GM23248 (cell line): Measurements from ENCODE around the gene KMT2A. TPM values are rescaled to one million over a fixed set of nuclear protein-coding genes. Genes with fewer than 3 reads are reported as not detected.

ENCODE experiments used
- DNase-seq: peaks from one replicate; pipeline ENCODE4 v3.0.0-alpha.2; 2015
- H2AFZ ChIP-seq: fragments of 200-600 bp; sonication (generic); 2 replicates; pipeline ENCODE4 v1.6.1; 2016; ENCODE audit warnings: antibody characterized with exemption
- H3F3A ChIP-seq: fragments of 200-600 bp; sonication (generic); 2 replicates; pipeline ENCODE4 v1.6.1; 2016; ENCODE audit warnings: mild to moderate bottlenecking, antibody characterized with exemption, mixed run types; ENCODE audit not compliant: insufficient read depth
- H3K27ac ChIP-seq: fragments of 200-600 bp; sonication (generic); 2 replicates; pipeline ENCODE4 v1.5.1; 2016; ENCODE audit warnings: mild to moderate bottlenecking
- H3K27me3 ChIP-seq: fragments of 200-600 bp; sonication (generic); replicated peaks from 2 replicates; pipeline ENCODE4 v1.6.1; 2016; ENCODE audit warnings: mild to moderate bottlenecking; ENCODE audit not compliant: insufficient read depth
- H3K36me3 ChIP-seq: fragments of 200-600 bp; sonication (generic); 2 replicates; pipeline ENCODE4 v1.6.1; 2016; ENCODE audit warnings: low read depth, mild to moderate bottlenecking
- H3K4me1 ChIP-seq: fragments of 200-600 bp; sonication (generic); 2 replicates; pipeline ENCODE4 v1.6.1; 2016; ENCODE audit warnings: mild to moderate bottlenecking; ENCODE audit not compliant: insufficient read depth
- H3K4me2 ChIP-seq: fragments of 200-600 bp; sonication (generic); one replicate; pipeline ENCODE4 v1.6.1; 2016; ENCODE audit warnings: mild to moderate bottlenecking; ENCODE audit not compliant: unreplicated experiment
- H3K4me3 ChIP-seq: fragments of 200-600 bp; sonication (generic); 2 replicates; pipeline ENCODE4 v1.5.1; 2016; ENCODE audit warnings: mild to moderate bottlenecking
- H3K79me2 ChIP-seq: fragments of 200-600 bp; sonication (generic); 2 replicates; pipeline ENCODE4 v1.6.1; 2016; ENCODE audit warnings: mild to moderate bottlenecking; ENCODE audit not compliant: insufficient read depth
- H3K9ac ChIP-seq: fragments of 200-600 bp; sonication (generic); 2 replicates; pipeline ENCODE4 v1.6.1; 2016; ENCODE audit warnings: mild to moderate bottlenecking
- H3K9me2 ChIP-seq: fragments of 200-600 bp; sonication (generic); 2 replicates; pipeline ENCODE4 v1.6.1; 2016; ENCODE audit warnings: mixed run types, mild to moderate bottlenecking, moderate library complexity; ENCODE audit not compliant: insufficient read depth
- H3K9me3 ChIP-seq: fragments of 200-600 bp; sonication (generic); one replicate; pipeline ENCODE4 v1.6.1; 2017; ENCODE audit warnings: low read depth
- H4K20me1 ChIP-seq: fragments of 200-600 bp; sonication (generic); 2 replicates; pipeline ENCODE4 v1.6.0; 2016; ENCODE audit not compliant: insufficient read depth
- EZH2 ChIP-seq: fragments of 200-600 bp; sonication (generic); IDR thresholded peaks from 2 replicates; pipeline ENCODE4 v1.6.1; 2018; ENCODE audit warnings: antibody characterized with exemption, mild to moderate bottlenecking; ENCODE audit not compliant: insufficient read depth, poor library complexity, severe bottlenecking
- EZH2phosphoT487 ChIP-seq: fragments of 200-600 bp; sonication (generic); IDR thresholded peaks from 2 replicates; pipeline ENCODE4 v1.6.1; 2018; ENCODE audit warnings: antibody characterized with exemption, moderate library complexity, mild to moderate bottlenecking, low read depth; ENCODE audit not compliant: insufficient read depth
- WGBS, 2 experiments: methylation state at CpG; one replicate each; pipeline ENCODE4 v1.1.6; 2015 to 2017; ENCODE audit warnings: low lambda C conversion rate in 2 of 2, low coverage in 1 of 2; ENCODE audit errors: missing lambda C conversion rate in 2 of 2; 5-methylcytosine and 5-hydroxymethylcytosine counted together
- in situ Hi-C: fragments of 300-500 bp; cut with MboI; formaldehyde crosslinking; loops from 2 replicates; pipeline ENCODE4 v1.15.0; 2020
- polyA plus RNA-seq: library from polyadenylated mRNA; unstranded; fragments of >200 nt; fragmentation: Nextera tagmentation; extraction: Ambion mirVana; gene quantifications from 2 replicates; pipeline ENCODE4 v1.2.1, GENCODE V29; 2016
- total RNA-seq: library from RNA; depleted of rRNA; stranded (reverse); fragments of >200 nt; shearing (Covaris generic); gene quantifications from 2 replicates; pipeline ENCODE4 v1.2.3, GENCODE V29; 2014

KMT2A gene
- total and polyA plus RNA-seq, 2 experiments from 2014 or later = 7.6 to 19.1 TPM

DNA sequence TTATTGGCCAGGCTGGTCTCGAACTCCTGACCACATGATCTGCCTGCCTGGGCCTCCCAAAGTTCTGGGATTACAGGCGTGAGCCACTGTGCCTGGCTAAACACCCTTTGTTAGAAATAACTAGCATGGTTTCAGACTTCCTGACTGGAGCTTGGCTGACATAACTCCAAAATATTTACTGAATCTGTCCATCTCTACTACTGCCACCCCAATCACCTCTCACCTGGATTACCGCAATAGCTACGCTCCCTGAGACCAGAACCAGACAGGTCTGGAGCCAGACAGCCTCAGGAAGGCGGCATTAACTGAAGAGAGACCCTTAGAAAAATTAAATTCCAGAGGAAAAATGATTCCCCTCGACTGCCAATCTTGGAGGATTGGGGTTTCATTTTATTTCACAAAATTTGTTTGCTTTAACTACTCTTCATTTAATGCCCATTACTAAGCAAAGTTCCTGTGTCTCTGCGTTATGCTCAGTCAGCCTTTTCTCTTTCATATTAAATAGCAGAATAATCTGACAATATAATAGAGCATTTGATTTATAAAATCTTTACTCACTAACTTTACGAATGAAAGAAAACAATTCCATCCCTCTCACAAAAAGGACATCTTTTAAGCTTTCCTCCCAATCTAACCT lies 107.8 kb downstream of the KMT2A start:
- Histone ChIP-seq H4K20me1 (no peaks in the 10 kb centered on the region), H3F3A (peaks cover 5% of the 10 kb centered on the region; the same call in 1 of the 2 replicates), H3K27me3 (no peaks in the 10 kb centered on the region), H3K36me3 (no peaks in the 10 kb centered on the region), H3K4me1 (0 out of 2 replicates have a peak, but pooled peaks cover 3% of the 10 kb centered on the region), H3K79me2 (no peaks in the 10 kb centered on the region), H2AFZ (no peak overlapping the region), H3K4me3 (no peak overlapping the region), H3K27ac (no peak overlapping the region), H3K4me2 (no peak overlapping the region), H3K9me3 (no peaks in the 10 kb centered on the region), H3K9ac (no peak overlapping the region), H3K9me2 (no peaks in the 10 kb centered on the region)
- 95 to 97% methylated on average over 8 of the region's 8 CpGs for WGBS, 2 experiments
- TF ChIP-seq EZH2 (no peak), EZH2phosphoT487 (no peak)
- DNase-seq = no peak
- in situ Hi-C loops = no loop called here

DNA sequence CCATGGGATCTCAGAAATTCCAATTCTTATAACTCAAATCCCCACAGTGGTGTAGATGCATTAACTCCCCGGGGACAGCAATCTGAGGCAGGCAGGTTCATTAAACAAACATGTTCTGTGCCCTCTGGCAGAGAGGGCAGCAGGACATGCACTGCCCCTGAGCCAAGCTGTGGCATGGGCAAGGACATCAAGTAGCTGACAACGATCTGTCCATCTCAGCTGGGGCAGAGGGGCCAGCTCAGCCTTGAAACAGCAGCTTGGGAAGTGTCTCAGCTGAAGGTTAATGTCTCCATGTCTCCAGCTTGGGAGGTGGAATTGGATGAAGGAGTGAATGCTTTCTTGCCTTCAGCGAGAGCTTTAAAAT lies 108.3 kb downstream of the KMT2A start:
- no peak overlapping the region for H3K9ac ChIP-seq
- H3K79me2 ChIP-seq = no peaks in the 10 kb centered on the region
- H3K27ac ChIP-seq = no peak overlapping the region
- H3K4me1 ChIP-seq = no peaks in the 10 kb centered on the region
- H3K36me3 ChIP-seq = no peaks in the 10 kb centered on the region
- H3K4me2 ChIP-seq = no peak overlapping the region
- no peaks in the 10 kb centered on the region for H3K9me2 ChIP-seq
- H4K20me1 ChIP-seq = no peaks in the 10 kb centered on the region
- H3K4me3 ChIP-seq = no peak overlapping the region
- no peak overlapping the region for H2AFZ ChIP-seq
- WGBS, 2 experiments = 88 to 89% methylated on average over 3 of the region's 3 CpGs
- TF ChIP-seq EZH2 (no peak), EZH2phosphoT487 (no peak)
- DNase-seq = no peak
- in situ Hi-C loops = no loop called here
- H3F3A ChIP-seq = peaks cover under 1% of the 10 kb centered on the region; the same call in 1 of the 2 replicates
- H3K27me3 ChIP-seq = no peaks in the 10 kb centered on the region
- H3K9me3 ChIP-seq = no peaks in the 10 kb centered on the region

DNA sequence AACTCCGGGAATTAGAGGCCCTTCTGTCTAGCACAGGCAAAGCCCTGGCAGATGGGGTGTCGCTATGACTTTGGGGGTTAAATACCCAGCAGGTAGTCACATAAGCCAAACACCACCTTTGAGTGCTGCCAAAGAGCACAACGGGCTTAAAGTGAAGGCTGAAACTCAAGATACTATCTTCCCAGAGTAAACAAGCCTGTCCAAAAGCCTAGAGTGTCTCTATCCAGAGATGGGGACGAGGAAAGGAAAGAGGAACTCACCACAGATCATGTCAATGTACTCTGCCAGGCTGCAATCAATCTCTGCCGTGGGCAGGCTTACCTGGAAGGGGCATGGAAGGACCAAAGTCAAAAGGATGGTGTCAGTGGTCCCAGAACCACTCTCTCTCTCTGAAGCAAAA lies 109.2 kb downstream of the KMT2A start:
- Histone ChIP-seq H3K9me2 (no peaks in the 10 kb centered on the region), H3K36me3 (no peaks in the 10 kb centered on the region), H4K20me1 (no peaks in the 10 kb centered on the region), H3K4me3 (no peak overlapping the region), H3F3A (no peaks in the 10 kb centered on the region), H3K27me3 (no peaks in the 10 kb centered on the region), H3K27ac (no peak overlapping the region), H3K79me2 (no peaks in the 10 kb centered on the region), H3K4me1 (no peaks in the 10 kb centered on the region), H3K4me2 (no peak overlapping the region), H2AFZ (no peak overlapping the region), H3K9me3 (no peaks in the 10 kb centered on the region), H3K9ac (no peak overlapping the region)
- no peak for DNase-seq
- 72 to 80% methylated on average over 5 of the region's 5 CpGs for WGBS, 2 experiments
- in situ Hi-C loops = no loop called here
- TF ChIP-seq EZH2 = no peak
- no peak for TF ChIP-seq EZH2phosphoT487

DNA sequence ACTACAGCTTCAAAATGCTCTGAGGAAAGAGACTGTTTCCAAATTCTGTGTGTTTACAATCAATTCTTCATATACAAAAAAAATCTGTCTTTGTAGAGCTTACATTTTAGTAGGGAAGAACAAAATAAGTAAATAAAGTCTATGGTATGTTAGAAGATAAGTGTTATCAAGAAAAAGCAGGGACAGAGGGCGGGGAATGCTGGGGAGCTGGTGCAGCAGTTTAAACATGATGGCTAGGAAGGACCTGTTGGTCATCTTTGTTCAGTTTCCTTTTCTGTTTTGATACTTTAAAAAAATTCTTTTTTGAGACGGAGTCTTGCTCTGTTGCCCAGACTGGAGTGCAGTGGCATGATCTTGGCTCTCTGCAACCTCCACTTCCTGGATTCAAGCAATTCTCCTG lies 110.8 kb downstream of the KMT2A start:
- 91 to 98% methylated on average over 2 of the region's 2 CpGs for WGBS, 2 experiments
- Histone ChIP-seq H3K79me2 (no peaks in the 10 kb centered on the region), H3K9me2 (no peaks in the 10 kb centered on the region), H3K9me3 (no peaks in the 10 kb centered on the region), H2AFZ (no peak overlapping the region), H3F3A (no peaks in the 10 kb centered on the region), H3K4me2 (no peak overlapping the region), H3K36me3 (peaks cover 2% of the 10 kb centered on the region; the same call in 1 of the 2 replicates), H3K4me1 (no peaks in the 10 kb centered on the region), H3K9ac (no peak overlapping the region), H3K4me3 (no peak overlapping the region), H4K20me1 (no peaks in the 10 kb centered on the region), H3K27ac (no peak overlapping the region), H3K27me3 (no peaks in the 10 kb centered on the region)
- TF ChIP-seq EZH2phosphoT487 (no peak), EZH2 (no peak)
- no peak for DNase-seq
- in situ Hi-C loops = no loop called here
